ENCODE results near the gene NR5A2. TPM values are rescaled to one million over a fixed set of nuclear protein-coding genes. Genes with fewer than 3 reads are reported as not detected.

The NR5A2 gene
- total and polyA plus RNA-seq, 7 donors = 0.49 to 13.8 (median 1.9) TPM

- DNase-seq = no peak
- H3K4me3 ChIP-seq = no peak overlapping the region
- H3K9me3 ChIP-seq = no peaks in the 10 kb centered on the region
- 96 to 97% methylated on average over 13 of the region's 13 CpGs for WGBS, 2 donors
- no peaks in the 10 kb centered on the region for H3K27me3 ChIP-seq
- intact Hi-C loops (cut with DNase I) = no loop called here
- no peaks in the 10 kb centered on the region for H3K4me1 ChIP-seq
- no peak overlapping the region for H3K27ac ChIP-seq
- no peaks in the 10 kb centered on the region for H3K36me3 ChIP-seq
- no peak for TF ChIP-seq POLR2AphosphoS5 (IDR thresholded peaks at IDR 0.05)
- TF ChIP-seq POLR2A (IDR thresholded peaks at IDR 0.05) = no peak
- TF ChIP-seq EP300 (IDR thresholded peaks at IDR 0.05) = no peak
- TF ChIP-seq CTCF (IDR thresholded peaks at IDR 0.05) = no peak
Observed at GRCh38 chr1:200147094-200147493, 119.6 kb downstream of the NR5A2 start.

- no peaks in the 10 kb centered on the region for H3K27me3 ChIP-seq
- no peak for TF ChIP-seq POLR2AphosphoS5 (IDR thresholded peaks at IDR 0.05)
- TF ChIP-seq CTCF (IDR thresholded peaks at IDR 0.05) = no peak
- no peak for TF ChIP-seq EP300 (IDR thresholded peaks at IDR 0.05)
- no peak for TF ChIP-seq POLR2A (IDR thresholded peaks at IDR 0.05)
- H3K36me3 ChIP-seq = no peaks in the 10 kb centered on the region
- no peak overlapping the region for H3K4me3 ChIP-seq
- no peak overlapping the region for H3K27ac ChIP-seq
- H3K9me3 ChIP-seq = no peaks in the 10 kb centered on the region
- H3K4me1 ChIP-seq = no peaks in the 10 kb centered on the region
- DNase-seq = no peak
- 98% methylated on average over 40 of the region's 40 CpGs for WGBS, 2 donors
- intact Hi-C loops (cut with DNase I) = no loop called here
Observed at GRCh38 chr1:200147742-200148141, 120.2 kb downstream of the NR5A2 start.

- Histone ChIP-seq H3K9me3 (no peaks in the 10 kb centered on the region), H3K27ac (no peak overlapping the region), H3K4me1 (no peaks in the 10 kb centered on the region), H3K36me3 (no peaks in the 10 kb centered on the region), H3K4me3 (no peak overlapping the region), H3K27me3 (no peaks in the 10 kb centered on the region)
- no peak for DNase-seq
- intact Hi-C loops (cut with DNase I) = no loop called here
- TF ChIP-seq POLR2A (IDR thresholded peaks at IDR 0.05) (no peak), CTCF (IDR thresholded peaks at IDR 0.05) (no peak), POLR2AphosphoS5 (IDR thresholded peaks at IDR 0.05) (no peak), EP300 (IDR thresholded peaks at IDR 0.05) (no peak)
Observed at GRCh38 chr1:200150006-200150405, 122.5 kb downstream of the NR5A2 start.

- Histone ChIP-seq H3K9me3 (no peaks in the 10 kb centered on the region), H3K4me3 (no peak overlapping the region), H3K4me1 (no peaks in the 10 kb centered on the region), H3K36me3 (no peaks in the 10 kb centered on the region), H3K27ac (no peak overlapping the region), H3K27me3 (no peaks in the 10 kb centered on the region)
- intact Hi-C loops (cut with DNase I) = no loop called here
- no peak for DNase-seq
- no peak for TF ChIP-seq CTCF (IDR thresholded peaks at IDR 0.05)
- no peak for TF ChIP-seq EP300 (IDR thresholded peaks at IDR 0.05)
- TF ChIP-seq POLR2A (IDR thresholded peaks at IDR 0.05) = no peak
- TF ChIP-seq POLR2AphosphoS5 (IDR thresholded peaks at IDR 0.05) = no peak
- 23 to 56% methylated on average over 4 of the region's 4 CpGs for WGBS, 2 donors
Observed at GRCh38 chr1:200150721-200151120, 123.2 kb downstream of the NR5A2 start.

- Histone ChIP-seq H3K9me3 (no peaks in the 10 kb centered on the region), H3K4me3 (no peak overlapping the region), H3K4me1 (no peaks in the 10 kb centered on the region), H3K27me3 (no peaks in the 10 kb centered on the region), H3K36me3 (no peaks in the 10 kb centered on the region), H3K27ac (no peak overlapping the region)
- DNase-seq = no peak
- no peak for TF ChIP-seq POLR2A (IDR thresholded peaks at IDR 0.05)
- TF ChIP-seq EP300 (IDR thresholded peaks at IDR 0.05) = no peak
- TF ChIP-seq CTCF (IDR thresholded peaks at IDR 0.05) = no peak
- TF ChIP-seq POLR2AphosphoS5 (IDR thresholded peaks at IDR 0.05) = no peak
- intact Hi-C loops (cut with DNase I) = no loop called here
- 63 to 77% methylated on average over 2 of the region's 2 CpGs for WGBS, 2 donors
Observed at GRCh38 chr1:200152336-200152735, 124.8 kb downstream of the NR5A2 start.
